ENCODE measurements around the gene PARVB.

Gene PARVB

DNA sequence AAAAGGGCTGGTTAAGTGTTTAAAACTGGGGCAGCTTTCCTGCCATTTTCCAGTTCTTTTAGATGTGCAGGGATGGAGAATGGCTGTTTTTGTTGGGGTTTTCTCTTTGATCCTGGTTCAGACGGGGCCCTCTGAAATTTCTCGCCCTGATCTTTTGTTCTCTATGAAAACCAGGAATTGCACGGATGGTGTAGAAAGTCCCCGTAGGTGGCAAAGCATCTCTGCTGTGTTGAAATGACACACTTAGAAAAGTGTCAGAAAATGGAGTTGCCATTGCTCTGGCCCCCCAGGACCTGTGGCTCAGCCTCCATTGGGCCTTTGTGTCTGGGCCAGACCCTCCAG, 63.0 kb downstream of the PARVB start:
- DNase-seq (ENCODE audit: low read depth in 3 of 3), result no peak

DNA sequence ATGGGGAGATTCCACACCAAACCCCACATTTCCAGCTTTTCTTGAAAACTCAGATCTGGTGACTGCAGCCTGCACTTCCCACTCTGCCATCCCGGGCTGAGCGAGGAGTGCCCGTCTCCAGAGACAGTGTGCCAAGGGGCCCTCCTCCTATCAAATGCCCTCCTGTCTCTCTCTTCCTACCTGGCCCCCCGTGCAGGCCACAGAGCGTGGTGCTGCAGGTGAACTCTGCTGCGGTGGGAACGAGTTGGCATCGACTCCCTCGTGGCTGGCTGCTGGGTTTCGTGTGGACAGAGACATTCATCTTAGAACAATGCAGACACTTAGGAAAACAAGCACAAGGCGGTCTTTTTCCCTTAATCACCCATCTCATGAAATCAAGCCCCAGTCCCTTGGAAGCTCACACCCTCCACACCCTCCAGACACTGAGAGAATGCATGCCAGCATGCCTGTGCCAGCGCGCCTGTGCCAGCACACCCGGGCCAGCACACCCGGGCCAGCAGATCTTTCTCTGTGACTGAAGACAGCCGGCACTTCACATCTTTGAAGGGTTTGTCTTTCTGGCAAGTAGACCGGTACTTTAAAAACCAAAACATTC, 65.0 kb downstream of the PARVB start:
- no peak for DNase-seq (ENCODE audit: low read depth in 3 of 3)

DNA sequence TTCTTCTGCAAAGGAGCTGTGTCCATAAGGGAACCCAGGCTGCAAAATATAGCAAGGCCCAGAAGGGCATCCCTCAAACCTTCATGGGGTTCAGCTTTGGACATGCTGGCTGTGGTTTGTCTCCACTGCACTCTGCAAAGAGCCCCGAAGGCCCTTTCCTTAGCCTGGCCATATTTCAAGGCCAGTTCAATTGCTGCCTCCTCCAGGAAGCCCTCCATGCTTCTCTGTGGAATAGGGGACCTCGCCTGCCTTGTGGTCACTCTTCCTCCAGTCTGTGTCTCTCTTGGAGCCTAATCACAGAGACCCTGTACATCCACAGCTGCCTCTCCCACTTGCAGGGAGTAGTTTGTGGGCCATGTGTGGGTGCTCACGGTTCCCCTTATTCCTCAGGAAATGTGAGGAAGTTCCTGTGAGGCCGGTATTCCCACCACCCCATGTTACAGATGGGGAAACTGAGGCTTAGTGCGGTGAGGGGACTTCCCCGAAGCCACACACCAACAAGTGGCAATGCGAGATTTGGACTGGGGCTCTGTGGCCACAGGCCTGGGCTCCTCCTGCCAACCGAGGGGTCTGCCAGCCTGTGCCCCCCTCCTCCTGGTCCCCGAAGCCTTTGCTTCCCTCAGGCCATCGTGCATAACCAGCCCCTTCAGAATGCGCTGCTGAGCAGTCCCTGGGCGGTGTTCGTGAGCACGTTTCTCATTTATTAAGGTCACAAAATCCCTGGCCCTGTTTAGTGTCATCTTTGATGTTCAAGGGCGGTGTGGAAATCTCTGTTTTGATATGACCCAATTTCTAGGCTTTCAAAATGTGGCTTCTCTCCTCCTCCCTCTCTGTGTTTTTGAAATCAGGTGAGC, 65.8 kb downstream of the PARVB start:
- no peak for DNase-seq (ENCODE audit: low read depth in 3 of 3)

DNA sequence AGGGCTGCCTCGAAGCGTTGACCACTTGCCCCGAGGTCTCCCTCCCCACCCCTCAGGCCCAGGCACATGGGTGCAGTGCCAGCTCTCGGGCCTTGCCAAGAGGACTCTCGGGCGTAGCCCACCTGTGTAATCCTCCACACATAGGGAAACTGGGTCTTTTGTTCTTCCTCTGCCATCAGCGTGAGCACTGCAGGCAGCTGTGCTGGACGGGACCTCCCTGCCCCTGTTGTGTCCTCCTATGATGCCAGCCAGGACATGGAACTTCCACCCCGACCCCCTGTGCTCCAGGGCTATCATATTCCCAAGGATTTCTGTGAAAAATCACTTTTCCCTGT, 66.4 kb downstream of the PARVB start:
- DNase-seq (ENCODE audit: low read depth in 3 of 3), result no peak

DNA sequence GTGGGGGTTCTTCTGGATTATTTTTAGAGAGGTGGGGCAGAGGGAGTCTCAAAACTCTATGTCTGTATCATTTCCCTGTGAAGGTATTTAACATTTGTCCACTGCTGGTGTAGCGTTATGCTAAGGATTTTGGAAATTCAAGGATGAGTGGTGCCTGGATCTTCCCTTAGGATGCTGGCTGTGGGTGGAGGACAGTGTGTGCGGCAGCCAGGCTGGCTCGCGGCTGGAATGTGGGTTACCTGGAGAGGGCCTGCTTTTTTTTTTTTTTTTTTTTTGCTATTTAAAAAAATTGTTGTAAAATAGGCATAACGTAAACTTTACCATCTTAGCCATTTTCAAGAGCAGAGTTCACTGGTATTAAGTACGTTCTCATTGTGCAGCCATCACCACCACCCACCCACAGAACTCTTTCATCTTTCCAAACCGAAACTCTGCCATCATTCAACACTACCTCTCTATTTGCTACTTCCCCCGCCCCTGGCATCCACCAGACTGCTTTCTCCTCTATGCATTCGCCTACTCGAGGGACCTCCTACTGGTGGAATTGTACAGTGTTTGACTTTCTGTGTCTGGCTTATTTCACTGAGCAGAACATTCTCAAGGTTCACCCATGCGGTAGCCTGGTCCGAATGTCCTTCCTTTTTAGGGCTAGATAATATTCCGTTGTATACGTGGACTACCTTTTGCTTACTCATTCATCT, 67.1 kb downstream of the PARVB start:
- peak in 2 of 3 experiments; percentile 19 to 21 for DNase-seq (ENCODE audit: low read depth in 3 of 3)

DNA sequence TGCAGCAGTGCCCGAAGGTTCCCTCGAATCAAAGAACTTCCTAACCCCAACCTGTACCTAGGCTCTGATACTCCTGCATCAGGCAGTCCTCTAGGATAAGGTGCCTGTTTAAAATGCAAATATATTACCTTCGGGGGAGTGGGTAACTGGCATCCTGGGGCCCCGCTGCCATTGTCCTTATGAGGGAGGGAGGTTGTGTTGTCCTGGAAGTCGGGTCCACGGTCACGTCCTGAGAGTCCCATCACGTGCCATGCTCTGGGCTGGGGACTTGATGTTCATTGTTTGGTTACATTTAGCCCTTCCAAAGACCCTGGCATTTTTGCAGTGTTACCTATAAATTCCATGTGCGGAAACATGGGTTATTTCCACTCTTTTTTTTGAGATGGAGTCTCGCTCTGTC, 67.6 kb downstream of the PARVB start:
- DNase-seq (ENCODE audit: low read depth in 3 of 3), result no peak

DNA sequence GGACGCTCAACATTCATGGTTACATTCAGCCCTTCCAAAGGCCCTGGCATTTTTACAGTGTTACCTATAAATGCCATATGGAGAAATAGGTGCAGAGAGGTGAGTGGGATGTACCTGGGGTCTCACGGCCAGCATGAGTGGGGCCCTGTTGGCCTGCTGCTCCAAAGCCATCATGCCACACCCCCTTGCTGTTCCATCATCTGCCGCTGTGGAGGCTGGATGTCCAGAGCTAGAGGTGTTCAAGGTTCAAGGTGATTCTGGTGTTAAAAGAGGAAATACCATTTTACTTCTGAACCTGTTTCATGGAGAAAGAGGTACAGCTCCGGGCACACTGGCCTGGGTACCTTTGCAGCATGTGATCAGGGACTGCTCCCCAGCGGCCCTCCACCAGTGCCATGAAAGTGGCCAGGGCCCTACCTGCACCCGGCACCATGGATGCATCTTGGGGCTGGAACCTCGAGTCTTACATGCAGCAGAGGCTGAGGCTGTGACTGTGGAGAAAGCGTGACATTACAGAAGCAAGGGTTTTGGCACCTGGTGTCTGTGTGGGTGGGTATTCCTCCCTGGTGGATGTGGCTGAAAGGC, 68.6 kb downstream of the PARVB start:
- no peak for DNase-seq (ENCODE audit: low read depth in 3 of 3)

DNA sequence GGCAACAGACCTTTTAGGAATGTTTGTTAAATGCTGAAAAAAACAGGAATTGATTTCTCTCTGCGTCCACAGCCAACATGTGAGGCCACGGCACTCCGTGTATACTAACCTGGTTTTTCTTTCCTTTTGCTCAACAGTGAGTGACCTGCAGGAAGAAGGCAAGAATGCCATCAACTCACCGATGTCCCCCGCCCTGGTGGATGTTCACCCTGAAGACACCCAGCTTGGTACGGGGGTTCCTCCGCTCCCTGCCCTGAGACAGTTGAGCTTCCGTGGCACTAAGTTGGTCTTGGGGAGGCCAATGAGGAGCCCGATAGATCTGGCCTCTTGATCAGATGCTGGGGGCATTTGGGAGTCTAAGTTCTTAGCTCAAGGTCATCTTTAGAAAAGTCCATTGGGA, 69.7 kb downstream of the PARVB start:
- no peak for DNase-seq (ENCODE audit: low read depth in 3 of 3)

DNA sequence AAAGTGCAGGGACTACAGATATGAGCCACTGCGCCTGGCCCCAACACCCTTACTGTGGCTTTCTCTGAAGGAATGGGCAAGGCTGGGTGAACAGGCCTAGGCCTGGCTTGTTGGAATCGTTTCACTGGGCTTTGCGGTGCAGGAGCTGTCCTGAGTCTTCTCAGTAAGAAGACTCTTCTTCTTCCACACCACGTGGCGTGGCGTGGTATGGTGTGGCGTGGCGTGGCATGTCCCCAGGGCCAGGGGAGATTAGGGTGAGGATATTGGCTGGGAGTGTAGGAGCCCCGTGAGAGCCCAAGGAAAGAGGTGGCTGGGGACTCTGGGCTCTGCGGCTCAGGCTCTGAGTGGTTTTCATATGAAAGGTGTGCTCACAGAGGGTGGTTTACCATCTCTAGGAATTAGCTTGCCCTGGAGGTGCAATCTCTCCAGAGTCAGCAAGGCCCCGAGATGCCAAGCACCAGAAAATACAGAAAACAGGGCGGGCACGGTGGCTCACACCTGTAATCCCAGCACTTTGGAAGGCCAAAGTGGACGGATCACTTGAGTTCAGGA, 70.7 kb downstream of the PARVB start:
- no peak for DNase-seq (ENCODE audit: low read depth in 3 of 3)

DNA sequence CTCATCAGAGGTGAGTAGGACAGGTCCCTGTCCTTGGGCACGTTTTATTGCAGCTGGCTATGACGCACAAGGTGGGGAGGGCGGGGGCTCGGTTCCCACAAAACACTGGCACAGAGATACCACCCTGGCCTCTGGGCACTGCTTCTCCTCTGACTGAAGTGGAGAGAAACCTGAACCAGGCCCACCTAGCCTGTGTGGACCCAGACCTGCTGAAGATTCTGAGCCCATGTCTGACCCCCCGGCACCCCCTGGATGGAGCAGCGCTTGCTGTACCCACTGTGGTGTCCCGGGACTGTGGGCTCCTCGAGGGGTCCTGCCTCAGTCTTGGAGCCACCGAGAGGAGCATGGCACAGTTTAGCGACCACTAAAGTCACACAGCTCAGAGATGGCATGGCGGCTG, 72.6 kb downstream of the PARVB start:
- no peak for DNase-seq (ENCODE audit: low read depth in 3 of 3)

DNA sequence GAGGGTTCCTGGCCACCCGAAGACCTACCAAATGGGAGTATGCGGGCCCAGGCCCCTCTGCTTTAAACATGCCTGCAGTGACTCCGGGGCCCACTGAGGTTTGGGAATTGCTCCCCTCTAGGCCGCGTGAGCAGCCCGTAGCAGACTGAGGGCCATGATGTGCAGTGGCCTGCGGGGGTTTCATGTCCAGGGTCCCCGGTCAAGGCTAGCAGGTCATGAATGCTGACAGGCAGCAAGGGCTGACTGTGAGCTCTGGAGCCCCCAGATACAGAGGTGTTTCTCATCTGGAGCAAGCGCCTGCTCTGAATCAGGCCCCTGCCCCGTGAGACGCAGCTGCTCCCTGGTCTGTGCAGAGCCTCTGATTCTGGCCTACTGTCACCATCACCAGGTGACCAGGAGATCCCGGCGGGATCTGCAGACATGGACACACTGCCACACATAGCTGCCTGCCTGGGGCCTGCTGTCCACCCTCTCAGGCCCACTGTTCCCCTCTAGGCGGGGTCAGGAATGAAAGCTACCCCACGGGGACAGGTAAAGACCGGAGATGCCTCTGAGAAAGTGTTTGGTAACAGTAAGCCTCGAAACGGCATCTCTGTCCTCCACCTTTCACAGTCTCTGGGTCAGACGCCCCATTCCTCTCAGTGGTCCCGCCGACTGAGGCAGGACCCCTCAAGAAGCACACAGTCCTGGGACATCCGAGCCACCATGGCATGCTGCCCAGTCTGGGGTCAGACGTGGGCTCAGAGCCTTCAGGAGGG, 73.3 kb downstream of the PARVB start:
- DNase-seq (ENCODE audit: low read depth in 3 of 3), result no peak

DNA sequence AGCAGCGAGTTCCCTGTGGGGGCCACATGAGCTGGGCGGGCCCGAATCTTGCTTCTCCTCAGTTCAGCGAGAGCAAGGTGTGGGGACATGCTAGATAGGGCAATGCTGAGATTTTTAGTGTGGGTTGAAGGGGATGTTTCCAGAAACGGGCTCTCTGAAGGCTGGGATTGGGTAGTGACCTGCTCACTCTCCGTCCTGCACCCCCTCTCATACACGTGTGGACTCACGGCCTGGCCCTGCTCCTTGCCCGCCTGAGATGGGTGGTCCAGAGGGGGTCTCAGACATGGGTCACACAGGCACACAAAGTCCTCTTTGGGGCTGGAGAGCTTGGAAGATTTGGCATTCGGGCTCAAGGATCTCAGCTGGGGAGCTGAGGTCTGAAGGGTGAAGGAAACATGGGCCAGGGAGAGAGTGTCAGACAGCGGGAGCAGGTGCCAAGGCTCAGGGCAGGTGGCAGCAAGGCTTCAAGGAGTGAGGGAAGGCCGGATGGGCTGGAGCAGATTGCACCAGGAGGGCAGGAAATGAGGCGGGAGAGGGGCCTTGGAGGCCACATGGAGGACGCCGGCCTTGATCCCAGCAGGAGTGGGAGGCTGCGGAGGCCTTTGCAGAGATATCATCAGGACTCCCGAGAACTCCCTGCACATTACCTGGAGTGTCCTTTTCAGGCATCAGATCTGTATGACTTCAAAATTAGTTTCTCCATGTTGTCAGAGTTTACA, 74.1 kb downstream of the PARVB start:
- DNase-seq (ENCODE audit: low read depth in 3 of 3), result no peak

DNA sequence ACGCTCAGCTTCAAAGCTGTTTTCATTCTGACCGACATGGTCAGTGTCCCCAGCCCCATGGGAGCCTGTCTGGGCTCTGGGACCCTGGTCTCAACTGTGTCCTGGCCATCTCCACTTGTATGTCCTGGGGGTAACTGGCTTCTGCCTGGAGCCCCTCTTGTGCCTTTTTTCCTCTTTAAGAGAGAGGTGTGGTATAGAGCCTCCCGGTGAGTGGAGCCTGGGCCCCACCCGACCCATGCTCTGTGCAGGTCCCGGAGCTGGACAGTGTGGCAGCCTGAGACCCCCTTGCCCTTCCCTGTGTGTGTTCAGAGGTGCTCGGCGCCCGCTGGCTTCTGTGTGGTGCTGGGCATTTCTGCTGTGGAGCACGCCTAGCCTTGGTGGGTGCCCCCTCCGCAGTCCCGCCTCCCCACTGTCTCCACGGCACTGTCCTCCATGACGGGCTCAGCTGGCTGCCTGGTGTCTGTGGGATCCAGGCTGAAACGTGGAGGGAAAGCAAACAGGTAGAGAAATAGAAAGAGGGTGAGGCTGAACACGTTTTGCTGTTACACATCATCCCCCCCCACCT, 74.9 kb downstream of the PARVB start:
- DNase-seq (ENCODE audit: low read depth in 3 of 3), result no peak

DNA sequence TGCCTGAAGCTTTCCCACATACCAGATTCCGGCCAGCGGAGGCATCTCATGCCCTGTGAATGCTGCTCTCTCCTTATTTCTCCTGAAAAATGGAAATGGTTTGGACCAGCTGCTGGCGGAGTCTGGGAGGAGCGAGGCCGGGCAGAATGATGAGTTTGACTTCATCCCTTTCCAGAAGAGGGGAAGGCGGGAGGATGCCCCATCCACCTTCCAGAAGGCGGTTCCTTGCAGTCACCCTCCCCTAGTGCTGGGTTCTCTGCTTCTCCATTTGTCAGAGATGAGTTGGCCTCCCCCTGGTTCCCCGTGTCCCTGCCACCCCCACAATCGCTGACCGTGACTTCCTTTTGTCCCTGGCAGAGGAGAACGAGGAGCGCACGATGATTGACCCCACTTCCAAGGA, 75.6 kb downstream of the PARVB start:
- DNase-seq (ENCODE audit: low read depth in 3 of 3), result no peak

DNA sequence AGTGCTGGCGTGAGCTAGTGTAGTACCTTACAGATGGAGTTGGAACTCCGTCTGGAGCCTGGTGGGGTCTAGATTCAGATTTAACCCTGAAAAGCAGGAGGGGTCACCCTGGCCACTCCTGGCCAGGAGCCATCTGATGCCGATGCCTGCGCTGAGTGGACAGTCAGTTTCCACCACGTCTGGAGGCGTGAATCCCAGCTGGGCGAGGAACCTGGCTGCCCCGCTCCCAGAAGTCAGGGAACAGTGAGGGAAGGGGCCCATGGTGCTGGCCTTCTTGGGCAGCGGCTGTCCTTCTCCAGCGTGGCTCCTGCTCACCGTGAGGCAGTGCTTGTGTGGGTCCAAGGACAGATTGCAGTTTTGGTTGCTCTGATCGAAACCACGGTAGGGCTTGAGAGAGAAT, 76.3 kb downstream of the PARVB start:
- no peak for DNase-seq (ENCODE audit: low read depth in 3 of 3)

DNA sequence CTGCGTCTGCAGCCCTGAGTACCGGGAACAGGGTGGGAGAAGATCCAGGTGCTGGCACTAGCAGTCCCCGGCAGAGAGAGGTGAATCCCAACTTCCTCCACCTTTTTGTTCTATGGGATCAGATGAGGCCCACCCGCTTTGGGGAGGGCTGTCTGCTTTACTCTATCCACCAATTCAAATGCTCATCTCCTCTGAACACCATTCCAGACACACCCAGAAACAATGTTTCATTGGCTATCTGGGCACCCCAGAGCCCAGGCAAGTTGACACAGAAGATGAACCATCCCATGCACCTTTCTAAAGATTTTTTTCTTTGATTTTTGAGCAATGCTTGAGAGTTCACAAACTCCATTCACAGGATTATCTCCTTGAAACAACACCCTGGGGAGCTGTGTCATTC, 78.0 kb downstream of the PARVB start:
- no peak for DNase-seq (ENCODE audit: low read depth in 3 of 3)

DNA sequence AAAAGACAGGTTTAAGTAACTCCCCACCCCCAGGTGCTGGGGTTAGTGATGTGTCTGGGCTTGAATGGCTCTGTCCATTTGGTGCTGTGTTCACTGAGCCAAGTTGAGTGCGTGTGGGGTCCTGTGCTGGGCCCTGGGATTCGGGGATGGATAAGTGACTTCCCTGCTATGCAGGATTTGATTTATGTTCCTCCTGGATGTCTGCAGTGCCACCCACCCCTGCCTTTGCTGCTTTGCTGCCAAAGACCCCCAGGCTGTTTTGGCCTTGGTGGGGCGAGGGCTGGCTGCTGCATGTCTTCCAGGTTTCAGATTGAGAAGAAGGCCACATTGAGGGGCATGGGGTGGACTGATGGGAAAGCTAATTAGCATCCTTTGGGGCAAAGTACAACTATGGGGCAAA, 78.8 kb downstream of the PARVB start:
- DNase-seq (ENCODE audit: low read depth in 3 of 3), result no peak

DNA sequence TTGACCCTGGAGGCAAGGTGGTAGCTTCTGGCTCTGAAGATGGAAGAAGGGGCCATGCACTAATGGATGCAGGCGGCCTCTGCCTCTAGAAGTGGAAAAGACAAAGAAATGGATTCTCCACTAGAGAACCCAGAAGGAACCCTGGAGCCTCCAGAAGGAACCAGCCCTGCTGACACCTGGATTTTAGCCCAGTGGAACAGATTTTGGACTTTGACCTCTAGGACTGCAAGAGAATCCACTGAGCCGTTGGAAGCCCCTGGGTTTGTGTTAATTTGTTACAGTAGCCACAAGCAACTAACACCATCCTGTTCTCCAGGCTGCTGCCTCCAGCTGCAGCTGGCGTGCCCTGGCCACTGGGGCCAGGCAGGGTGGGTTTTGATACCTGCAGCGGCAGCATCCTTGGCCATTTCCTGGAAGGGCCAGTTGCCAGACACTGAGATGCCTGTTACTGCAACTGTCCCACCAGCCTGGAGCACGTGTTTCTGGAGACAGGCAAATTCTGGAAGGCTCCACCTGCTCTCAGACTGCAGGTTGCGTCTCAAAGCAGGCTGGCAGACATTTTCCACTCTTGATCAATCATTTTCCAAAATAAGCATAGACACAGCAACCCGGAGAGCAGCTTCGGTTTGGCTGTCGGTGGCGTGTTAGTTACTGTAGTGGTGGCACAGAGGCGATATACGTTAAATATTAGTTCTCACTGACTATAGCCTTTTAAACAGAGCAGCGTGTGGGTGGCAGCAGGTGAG, 79.8 kb downstream of the PARVB start:
- DNase-seq (ENCODE audit: low read depth in 3 of 3), result no peak

DNA sequence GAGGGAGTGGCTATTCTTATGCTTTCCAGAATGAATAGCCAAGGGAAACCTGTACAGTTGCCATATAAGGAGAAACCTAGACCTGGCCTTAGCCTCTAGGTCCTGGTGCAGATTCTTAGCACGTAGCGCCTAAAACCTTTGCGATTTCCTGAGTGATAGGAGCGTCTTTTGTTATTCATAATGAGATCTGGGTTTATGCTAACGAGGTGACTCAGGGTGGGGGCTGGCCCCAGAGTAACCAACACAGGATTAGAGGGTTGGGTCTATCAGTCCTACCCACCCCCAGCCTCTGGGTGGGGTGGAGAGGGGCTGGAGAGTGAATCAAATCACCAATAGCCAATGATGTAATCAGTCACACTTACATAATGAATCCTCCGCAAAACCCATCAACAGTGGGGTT, 83.2 kb downstream of the PARVB start:
- DNase-seq (ENCODE audit: low read depth in 3 of 3), result no peak

DNA sequence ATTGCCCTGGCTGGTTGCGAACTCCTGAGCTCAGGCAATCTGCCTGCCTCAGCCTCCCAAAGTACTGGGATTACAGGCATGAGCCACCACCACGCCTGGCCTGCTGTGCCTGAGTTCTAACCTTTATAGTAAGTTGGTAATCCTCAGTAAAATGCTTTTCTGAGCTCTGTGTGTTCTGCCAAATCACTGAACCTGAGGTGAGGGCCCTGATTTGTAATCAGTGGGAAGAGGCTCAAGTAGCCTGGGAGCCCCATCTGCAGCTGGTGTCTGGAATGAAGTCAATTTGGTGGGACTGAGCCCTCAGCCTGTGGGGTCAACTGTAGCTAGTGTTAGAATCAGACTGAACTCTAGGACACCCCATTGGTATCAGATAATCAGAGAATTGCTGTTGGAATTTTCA, 84.0 kb downstream of the PARVB start:
- DNase-seq (ENCODE audit: low read depth in 3 of 3), result no peak

Measured in stimulated activated CD4-positive, alpha-beta T cell treated with anti-CD3 and anti-CD28 coated beads, TNF-alpha, amount 100 ng/mL, for 24 hours (primary cell).